ENCODE results near the gene MAPK6. TPM values are rescaled to one million over a fixed set of nuclear protein-coding genes. Genes with fewer than 3 reads are reported as not detected.

MAPK6 gene
- total RNA-seq, 4 donors from 2014 or later: 14.1 to 34.6 (median 22.3) TPM

DNA sequence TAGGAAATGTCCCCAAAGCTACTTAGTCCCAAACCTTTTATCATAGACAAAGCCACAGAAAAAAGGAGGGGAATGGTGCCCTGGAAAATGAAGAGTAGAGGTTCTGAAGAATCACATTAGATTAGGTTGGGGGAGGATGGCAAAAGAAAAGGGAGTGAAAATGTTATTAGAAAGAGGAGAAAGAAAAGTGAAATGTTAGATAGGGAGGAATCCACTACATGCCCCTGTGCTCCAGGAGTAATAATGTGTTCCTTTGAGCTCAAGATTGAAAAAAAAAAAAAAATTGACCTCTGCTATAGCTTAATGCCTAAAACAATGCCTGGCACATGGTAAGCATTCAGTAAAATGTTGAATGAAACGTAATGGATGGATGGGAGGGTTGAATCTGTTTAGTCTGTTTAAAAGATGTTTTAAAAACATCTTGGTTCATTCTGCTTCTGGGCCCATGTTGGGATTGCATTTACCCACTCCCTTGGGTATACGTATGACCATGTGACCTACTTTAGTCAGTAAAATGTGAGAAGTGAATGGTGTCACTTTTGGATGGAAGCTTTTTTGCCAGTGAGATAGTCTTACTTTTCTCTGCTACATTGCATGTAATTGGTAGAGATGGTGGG is 19.0 kb downstream of the MAPK6 start:
- TF ChIP-seq, protein P1, sequence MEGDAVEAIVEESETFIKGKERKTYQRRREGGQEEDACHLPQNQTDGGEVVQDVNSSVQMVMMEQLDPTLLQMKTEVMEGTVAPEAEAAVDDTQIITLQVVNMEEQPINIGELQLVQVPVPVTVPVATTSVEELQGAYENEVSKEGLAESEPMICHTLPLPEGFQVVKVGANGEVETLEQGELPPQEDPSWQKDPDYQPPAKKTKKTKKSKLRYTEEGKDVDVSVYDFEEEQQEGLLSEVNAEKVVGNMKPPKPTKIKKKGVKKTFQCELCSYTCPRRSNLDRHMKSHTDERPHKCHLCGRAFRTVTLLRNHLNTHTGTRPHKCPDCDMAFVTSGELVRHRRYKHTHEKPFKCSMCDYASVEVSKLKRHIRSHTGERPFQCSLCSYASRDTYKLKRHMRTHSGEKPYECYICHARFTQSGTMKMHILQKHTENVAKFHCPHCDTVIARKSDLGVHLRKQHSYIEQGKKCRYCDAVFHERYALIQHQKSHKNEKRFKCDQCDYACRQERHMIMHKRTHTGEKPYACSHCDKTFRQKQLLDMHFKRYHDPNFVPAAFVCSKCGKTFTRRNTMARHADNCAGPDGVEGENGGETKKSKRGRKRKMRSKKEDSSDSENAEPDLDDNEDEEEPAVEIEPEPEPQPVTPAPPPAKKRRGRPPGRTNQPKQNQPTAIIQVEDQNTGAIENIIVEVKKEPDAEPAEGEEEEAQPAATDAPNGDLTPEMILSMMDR (IDR thresholded peaks at IDR 0.05; ENCODE audit: low read depth): no peak

DNA sequence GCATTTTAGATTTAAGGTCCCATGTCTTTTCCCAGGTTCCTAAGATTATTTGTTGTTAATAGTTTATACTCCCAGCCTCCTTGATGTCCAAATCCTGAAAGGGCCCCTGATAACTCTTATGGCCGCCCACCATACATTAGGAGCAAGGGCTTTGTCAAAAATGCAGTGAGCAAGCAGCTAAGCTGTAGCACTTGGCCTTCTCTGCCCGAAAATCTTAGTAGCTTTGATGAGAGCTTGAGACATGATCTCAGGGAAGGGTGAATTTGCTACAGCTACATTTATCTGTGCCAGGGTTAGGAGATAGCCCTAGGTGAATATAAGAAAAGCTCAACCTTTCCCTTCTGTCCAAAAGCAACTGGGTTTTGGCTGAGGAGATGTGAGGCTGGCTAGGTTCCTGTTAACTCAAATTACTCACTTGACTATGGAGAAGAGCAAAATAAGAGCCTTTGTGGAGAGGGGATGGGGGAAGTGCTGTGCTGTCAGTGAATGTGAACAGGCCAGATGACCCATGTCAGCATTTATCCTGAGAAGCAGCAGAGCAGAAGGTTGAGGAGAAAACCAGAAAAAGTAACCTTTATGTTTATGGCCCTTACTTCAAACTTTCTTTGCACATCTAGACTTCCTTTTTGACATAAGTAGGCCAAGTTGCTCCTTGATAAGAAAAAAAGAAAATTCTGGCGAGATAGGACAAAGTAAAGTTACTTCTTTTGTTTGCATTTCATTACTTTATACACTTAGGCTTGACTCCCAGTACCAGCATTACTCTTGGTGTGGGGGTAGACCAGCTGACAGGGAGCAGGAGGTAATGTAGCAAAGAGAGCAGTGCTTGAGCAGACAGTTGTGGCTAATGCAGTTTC is 21.1 kb downstream of the MAPK6 start:
- TF ChIP-seq, protein P1 (IDR thresholded peaks at IDR 0.05; ENCODE audit: low read depth): no peak

DNA sequence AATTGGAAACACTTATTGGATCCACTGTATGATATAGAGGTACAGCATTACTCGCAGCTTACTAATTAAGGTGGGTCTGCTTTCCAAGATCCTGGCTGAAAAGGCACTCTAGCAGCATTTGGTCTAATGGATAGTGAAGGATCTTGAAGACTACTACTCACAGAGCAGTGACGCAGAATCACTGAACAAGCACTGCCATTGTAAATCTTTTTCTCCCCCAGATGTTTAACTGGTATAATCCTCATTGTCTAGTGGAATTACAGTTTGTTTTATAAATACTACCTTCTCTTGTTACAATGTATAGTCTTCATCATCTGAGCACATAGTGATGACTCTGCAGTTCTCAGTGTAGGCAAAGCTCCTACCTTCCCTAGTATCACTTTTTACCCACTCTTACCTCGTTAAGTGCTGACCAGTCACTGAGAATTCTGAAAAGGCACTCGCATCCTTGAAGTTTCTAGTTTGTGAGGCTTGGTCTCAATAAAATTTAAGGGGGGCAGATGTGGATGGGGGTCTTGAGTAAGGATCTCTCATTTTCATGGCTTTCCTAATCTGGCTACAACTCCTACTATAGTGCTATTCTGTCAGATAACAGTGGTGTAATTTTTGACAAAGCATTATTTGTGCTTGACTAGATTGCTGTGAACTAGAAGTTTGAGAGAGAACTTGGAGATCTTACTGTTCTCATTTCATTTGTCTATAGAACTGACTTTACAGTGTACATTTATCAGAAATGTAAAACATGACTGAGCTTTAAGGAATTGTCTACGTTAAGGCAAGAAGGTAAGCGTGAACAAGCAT is 23.2 kb downstream of the MAPK6 start:
- TF ChIP-seq, protein P1 (IDR thresholded peaks at IDR 0.05; ENCODE audit: low read depth): no peak

DNA sequence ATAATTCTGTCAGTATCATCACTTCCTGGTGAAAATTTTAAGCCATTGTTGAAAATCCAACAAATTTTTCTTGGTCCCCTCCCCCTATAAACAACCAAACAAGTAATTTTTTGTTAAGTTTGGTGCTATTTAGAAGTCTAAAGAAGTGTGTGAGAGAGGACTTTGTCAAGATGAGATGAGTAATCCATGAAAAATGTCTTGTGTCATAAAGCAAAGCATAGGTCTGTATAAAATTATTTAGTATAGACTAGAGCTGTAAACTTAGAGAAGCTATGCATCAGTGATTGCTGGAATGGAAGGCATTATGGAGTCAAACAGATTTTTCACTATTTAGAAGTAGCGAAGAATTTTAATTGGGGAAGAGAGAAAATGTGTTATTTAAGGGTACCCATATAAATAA is 31.4 kb downstream of the MAPK6 start:
- TF ChIP-seq, protein P1 (IDR thresholded peaks at IDR 0.05; ENCODE audit: low read depth): no peak

DNA sequence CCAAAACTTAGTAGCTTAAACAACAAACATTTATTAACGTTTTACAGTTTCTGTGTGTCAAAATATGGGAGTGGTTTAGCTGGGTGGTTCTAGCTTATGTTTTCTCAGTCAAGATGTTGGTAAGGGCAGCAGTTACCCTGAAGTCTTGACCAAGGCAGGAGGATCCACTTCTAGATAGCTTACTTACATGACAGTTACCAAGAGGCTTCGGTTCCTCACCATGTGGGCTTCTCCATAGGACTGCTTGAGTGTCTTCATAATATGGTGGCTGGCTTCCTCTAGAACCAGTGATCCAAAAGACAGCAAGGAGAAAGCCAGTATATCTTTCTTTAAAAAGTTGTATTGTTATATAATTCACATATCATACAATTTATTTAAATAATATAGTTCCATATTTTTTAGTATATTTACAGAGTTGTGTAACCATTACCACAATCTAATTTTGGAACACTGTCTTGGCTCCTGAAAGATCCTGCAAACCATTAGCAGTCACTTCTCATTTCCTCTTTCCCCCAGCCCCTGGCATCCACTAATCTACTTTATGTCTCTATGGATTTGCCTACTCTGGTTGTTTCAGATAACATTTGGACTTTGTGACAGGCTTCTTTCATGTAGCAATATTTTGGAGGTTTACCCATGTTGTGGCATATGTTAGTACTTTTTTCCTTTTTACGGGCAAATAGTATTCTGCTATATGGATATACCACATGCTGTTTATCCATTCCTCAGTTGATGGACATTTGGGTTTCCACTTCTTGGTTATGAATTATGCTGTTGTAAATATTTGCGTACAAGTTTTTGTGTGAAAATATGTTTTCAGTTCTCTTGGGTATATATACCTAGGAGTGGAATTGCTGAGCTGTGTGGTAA is 33.3 kb downstream of the MAPK6 start:
- TF ChIP-seq, protein P1 (IDR thresholded peaks at IDR 0.05; ENCODE audit: low read depth): no peak

DNA sequence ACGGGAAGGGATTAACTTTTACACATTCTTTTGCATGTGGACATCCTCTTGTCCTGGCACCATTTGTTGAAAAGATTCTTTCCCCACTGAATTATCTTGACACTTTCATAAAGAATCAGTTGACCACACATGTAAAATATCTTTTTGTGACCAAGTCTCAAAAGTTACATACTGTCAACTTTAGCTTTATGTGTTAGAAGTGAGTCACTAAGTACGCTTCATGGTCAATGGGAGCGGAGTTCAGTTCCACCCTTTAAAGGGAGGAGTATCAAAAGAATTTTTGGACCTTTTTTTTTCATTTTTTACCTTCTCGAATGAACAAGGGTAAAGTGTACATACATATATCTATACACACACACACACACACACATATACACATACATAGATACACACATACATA is 35.4 kb downstream of the MAPK6 start:
- TF ChIP-seq, protein P1 (IDR thresholded peaks at IDR 0.05; ENCODE audit: low read depth): no peak

Data from subcutaneous adipose tissue (tissue), 4 donors.